HG02642 (cell line): ENCODE data around the gene CDC123.
"Not testable (repeated sequence)": the region's sequence is repeated elsewhere in the genome, so short reads cannot be mapped to it uniquely, and the experiment has no call there.

Experiments used
- ATAC-seq: cut with Tn5 transposase; IDR thresholded peaks from one replicate; pipeline ENCODE4 v1.9.1; 2021; ENCODE audit warnings: mild to moderate bottlenecking; ENCODE audit not compliant: unreplicated experiment, poor library complexity

CDC123 gene

GRCh38 chr10:12277862-12278261 is 81.9 kb downstream of the CDC123 start:
- ATAC-seq, result not testable (repeated sequence)

GRCh38 chr10:12279281-12279680 is 83.3 kb downstream of the CDC123 start:
- no peak for ATAC-seq

GRCh38 chr10:12287772-12288171 is 91.8 kb downstream of the CDC123 start:
- no peak for ATAC-seq

- not testable (repeated sequence) for ATAC-seq
Measured at GRCh38 chr10:12297784-12298183, 101.8 kb downstream of the CDC123 start.

- no peak for ATAC-seq
Measured at GRCh38 chr10:12299222-12299965, 103.4 kb downstream of the CDC123 start.
